HUES48 (cell line): Measurements from ENCODE around the gene RADIL.

Source experiments
- H3K27ac ChIP-seq: one replicate; pipeline ENCODE4 v1.7.0; 2013; ENCODE audit warnings: low read depth, low read length, inconsistent platforms
- H3K27me3 ChIP-seq: 2 replicates; pipeline ENCODE4 v1.6.1; 2013; ENCODE audit warnings: mild to moderate bottlenecking, low read length; ENCODE audit not compliant: control insufficient read depth, insufficient read depth
- H3K36me3 ChIP-seq: 2 replicates; pipeline ENCODE4 v1.6.1; 2013; ENCODE audit warnings: low read length; ENCODE audit not compliant: control insufficient read depth, insufficient read depth
- H3K4me1 ChIP-seq: 2 replicates; pipeline ENCODE4 v1.6.1; 2013; ENCODE audit warnings: mild to moderate bottlenecking, low read length; ENCODE audit not compliant: control insufficient read depth, insufficient read depth
- H3K4me3 ChIP-seq: 2 replicates; pipeline ENCODE4 v1.5.1; 2013; ENCODE audit warnings: mild to moderate bottlenecking, low read depth, low read length
- H3K9ac ChIP-seq: 2 replicates; pipeline ENCODE4 v1.6.1; 2013; ENCODE audit warnings: mild to moderate bottlenecking, low read depth, low read length, moderate library complexity
- H3K9me3 ChIP-seq: 2 replicates; pipeline ENCODE4 v1.6.1; 2013; ENCODE audit warnings: low read length; ENCODE audit not compliant: control insufficient read depth, insufficient read depth

RADIL gene

GRCh38 chr7:4789194-4790077, 94.1 kb downstream of the RADIL start:
- no peaks in the 10 kb centered on the region for H3K9me3 ChIP-seq
- peaks cover 40% of the 10 kb centered on the region for H3K36me3 ChIP-seq
- no peaks in the 10 kb centered on the region for H3K27me3 ChIP-seq
- no peak overlapping the region for H3K27ac ChIP-seq
- H3K4me1 ChIP-seq: no peaks in the 10 kb centered on the region
- no peak overlapping the region for H3K4me3 ChIP-seq
- H3K9ac ChIP-seq: no peak overlapping the region

- Histone ChIP-seq H3K27ac (no peak overlapping the region), H3K9ac (no peak overlapping the region), H3K27me3 (no peaks in the 10 kb centered on the region), H3K36me3 (peaks cover 44% of the 10 kb centered on the region), H3K9me3 (no peaks in the 10 kb centered on the region), H3K4me1 (no peaks in the 10 kb centered on the region), H3K4me3 (no peak overlapping the region)
Measured at GRCh38 chr7:4788627-4789189, 94.8 kb downstream of the RADIL start.

GRCh38 chr7:4787947-4788626, 95.4 kb downstream of the RADIL start:
- no peaks in the 10 kb centered on the region for H3K27me3 ChIP-seq
- peaks cover 49% of the 10 kb centered on the region for H3K36me3 ChIP-seq
- no peaks in the 10 kb centered on the region for H3K9me3 ChIP-seq
- no peak overlapping the region for H3K4me3 ChIP-seq
- H3K9ac ChIP-seq: no peak overlapping the region
- H3K4me1 ChIP-seq: no peaks in the 10 kb centered on the region
- H3K27ac ChIP-seq: no peak overlapping the region

- H3K27ac ChIP-seq: no peak overlapping the region
- no peaks in the 10 kb centered on the region for H3K27me3 ChIP-seq
- H3K4me1 ChIP-seq: no peaks in the 10 kb centered on the region
- no peaks in the 10 kb centered on the region for H3K9me3 ChIP-seq
- H3K9ac ChIP-seq: no peak overlapping the region
- peaks cover 52% of the 10 kb centered on the region for H3K36me3 ChIP-seq
- no peak overlapping the region for H3K4me3 ChIP-seq
Measured at GRCh38 chr7:4787541-4787940, 96.0 kb downstream of the RADIL start.

- Histone ChIP-seq H3K4me3 (no peak overlapping the region), H3K36me3 (peaks cover 59% of the 10 kb centered on the region), H3K27me3 (no peaks in the 10 kb centered on the region), H3K4me1 (no peaks in the 10 kb centered on the region), H3K27ac (no peak overlapping the region), H3K9ac (no peak overlapping the region), H3K9me3 (no peaks in the 10 kb centered on the region)
Measured at GRCh38 chr7:4786015-4786414, 97.5 kb downstream of the RADIL start.

- H3K27me3 ChIP-seq: no peaks in the 10 kb centered on the region
- H3K27ac ChIP-seq: no peak overlapping the region
- H3K9me3 ChIP-seq: no peaks in the 10 kb centered on the region
- H3K36me3 ChIP-seq: peaks cover 55% of the 10 kb centered on the region
- no peak overlapping the region for H3K4me3 ChIP-seq
- H3K9ac ChIP-seq: no peak overlapping the region
- no peaks in the 10 kb centered on the region for H3K4me1 ChIP-seq
Measured at GRCh38 chr7:4785371-4785770, 98.1 kb downstream of the RADIL start.

GRCh38 chr7:4784799-4785198, 98.7 kb downstream of the RADIL start:
- peaks cover 55% of the 10 kb centered on the region for H3K36me3 ChIP-seq
- H3K4me3 ChIP-seq: no peak overlapping the region
- H3K9ac ChIP-seq: no peak overlapping the region
- no peaks in the 10 kb centered on the region for H3K4me1 ChIP-seq
- H3K27ac ChIP-seq: no peak overlapping the region
- no peaks in the 10 kb centered on the region for H3K9me3 ChIP-seq
- no peaks in the 10 kb centered on the region for H3K27me3 ChIP-seq

- peaks cover 55% of the 10 kb centered on the region for H3K36me3 ChIP-seq
- H3K27me3 ChIP-seq: no peaks in the 10 kb centered on the region
- H3K27ac ChIP-seq: no peak overlapping the region
- no peaks in the 10 kb centered on the region for H3K9me3 ChIP-seq
- H3K4me1 ChIP-seq: no peaks in the 10 kb centered on the region
- H3K4me3 ChIP-seq: no peak overlapping the region
- no peak overlapping the region for H3K9ac ChIP-seq
Measured at GRCh38 chr7:4783762-4784351, 99.7 kb downstream of the RADIL start.

- Histone ChIP-seq H3K36me3 (peaks cover 55% of the 10 kb centered on the region), H3K27me3 (no peaks in the 10 kb centered on the region), H3K9me3 (no peaks in the 10 kb centered on the region), H3K27ac (no peak overlapping the region), H3K4me1 (no peaks in the 10 kb centered on the region), H3K9ac (no peak overlapping the region), H3K4me3 (no peak overlapping the region)
Measured at GRCh38 chr7:4783292-4783652, 100.2 kb downstream of the RADIL start.

- H3K27me3 ChIP-seq: no peaks in the 10 kb centered on the region
Measured at GRCh38 chr7:4782333-4783291, 100.9 kb downstream of the RADIL start.

More at GRCh38 chr7:4782333-4783291, 100.9 kb downstream of the RADIL start:
- Histone ChIP-seq H3K9me3 (no peaks in the 10 kb centered on the region), H3K4me3 (no peak overlapping the region), H3K36me3 (peaks cover 48% of the 10 kb centered on the region), H3K9ac (no peak overlapping the region), H3K4me1 (no peaks in the 10 kb centered on the region), H3K27ac (no peak overlapping the region)
